H9 (cell line): ENCODE data around the gene ZNF521. TPM values are rescaled to one million over a fixed set of nuclear protein-coding genes. Genes with fewer than 3 reads are reported as not detected.

ENCODE experiments used
- DNase-seq: peaks from one replicate; pipeline ENCODE4 v3.0.0-alpha.2; 2017
- H2AFZ ChIP-seq: one replicate; pipeline ENCODE4 v1.6.1; 2013; ENCODE audit warnings: mild to moderate bottlenecking, low read length, control low read depth, moderate library complexity
- H2AK5ac ChIP-seq: 2 replicates; pipeline ENCODE4 v1.6.1; 2013; ENCODE audit warnings: low read length, control low read depth, mixed read lengths; ENCODE audit not compliant: insufficient read length
- H2BK120ac ChIP-seq: one replicate; pipeline ENCODE4 v1.6.1; 2013; ENCODE audit warnings: low read depth, mild to moderate bottlenecking, low read length, control low read depth, inconsistent platforms; ENCODE audit not compliant: poor library complexity, severe bottlenecking
- H2BK12ac ChIP-seq: 2 replicates; pipeline ENCODE4 v1.6.1; 2013; ENCODE audit warnings: low read length, control low read depth, mixed read lengths, low read depth; ENCODE audit not compliant: insufficient read length
- H2BK15ac ChIP-seq: 2 replicates; pipeline ENCODE4 v1.6.1; 2013; ENCODE audit warnings: low read depth, low read length, control low read depth
- H2BK20ac ChIP-seq: one replicate; pipeline ENCODE4 v1.6.1; 2013; ENCODE audit warnings: low read depth, mild to moderate bottlenecking, low read length, control low read depth, inconsistent platforms; ENCODE audit not compliant: poor library complexity, severe bottlenecking
- H2BK5ac ChIP-seq: 2 replicates; pipeline ENCODE4 v1.6.1; 2013; ENCODE audit warnings: low read length, control low read depth, mixed read lengths; ENCODE audit not compliant: insufficient read length
- H3K14ac ChIP-seq: 2 replicates; pipeline ENCODE4 v1.6.1; 2013; ENCODE audit warnings: low read length, control low read depth; ENCODE audit not compliant: insufficient read depth
- H3K18ac ChIP-seq: 2 replicates; pipeline ENCODE4 v1.6.1; 2013; ENCODE audit warnings: low read depth, mild to moderate bottlenecking, mixed read lengths, low read length, control low read depth; ENCODE audit not compliant: insufficient read length
- H3K23ac ChIP-seq: 2 replicates; pipeline ENCODE4 v1.6.1; 2013; ENCODE audit warnings: low read length, control low read depth, mixed read lengths, low read depth; ENCODE audit not compliant: insufficient read length
- H3K23me2 ChIP-seq: 2 replicates; pipeline ENCODE4 v1.6.1; 2013; ENCODE audit warnings: low read depth, mild to moderate bottlenecking, mixed read lengths, low read length, control low read depth; ENCODE audit not compliant: insufficient read length, poor library complexity, severe bottlenecking
- H3K27ac ChIP-seq: 2 replicates; pipeline ENCODE4 v1.5.1; 2013; ENCODE audit warnings: low read length, control low read depth, mixed read lengths, low read depth; ENCODE audit not compliant: insufficient read length
- H3K27me3 ChIP-seq: 2 replicates; pipeline ENCODE4 v1.6.1; 2013; ENCODE audit warnings: low read length, control low read depth, inconsistent platforms; ENCODE audit not compliant: insufficient read depth
- H3K4ac ChIP-seq: 2 replicates; pipeline ENCODE4 v1.6.1; 2013; ENCODE audit warnings: low read depth, mild to moderate bottlenecking, control low read depth, inconsistent platforms, low read length, moderate library complexity
- H3K4me1 ChIP-seq: 2 replicates; pipeline ENCODE4 v1.6.1; 2013; ENCODE audit warnings: low read length, control low read depth, inconsistent platforms; ENCODE audit not compliant: insufficient read depth
- H3K4me2 ChIP-seq: 2 replicates; pipeline ENCODE4 v1.6.1; 2013; ENCODE audit warnings: low read length, control low read depth, mixed read lengths; ENCODE audit not compliant: insufficient read length, insufficient read depth
- H3K56ac ChIP-seq: 2 replicates; pipeline ENCODE4 v1.6.1; 2013; ENCODE audit warnings: low read depth, mild to moderate bottlenecking, mixed read lengths, low read length, control low read depth; ENCODE audit not compliant: insufficient read length
- H3K79me1 ChIP-seq: 2 replicates; pipeline ENCODE4 v1.6.1; 2013; ENCODE audit warnings: low read depth, mild to moderate bottlenecking, moderate library complexity, low read length, control low read depth, inconsistent platforms; ENCODE audit not compliant: insufficient read depth, poor library complexity, severe bottlenecking
- H3K79me2 ChIP-seq: 2 replicates; pipeline ENCODE4 v1.6.1; 2013; ENCODE audit warnings: low read length, control low read depth, inconsistent platforms; ENCODE audit not compliant: insufficient read depth
- H3K9ac ChIP-seq: 2 replicates; pipeline ENCODE4 v1.6.1; 2013; ENCODE audit warnings: low read length, control low read depth, mixed read lengths; ENCODE audit not compliant: insufficient read length; ENCODE audit errors: extremely low read depth
- H3K9me3 ChIP-seq: one replicate; pipeline ENCODE4 v1.6.1; 2013; ENCODE audit warnings: low read depth, low read length, inconsistent platforms; ENCODE audit not compliant: control insufficient read depth
- H3T11ph ChIP-seq: one replicate; pipeline ENCODE4 v1.6.1; 2013; ENCODE audit warnings: mild to moderate bottlenecking, low read length, control low read depth, inconsistent platforms
- H4K20me1 ChIP-seq: one replicate; pipeline ENCODE4 v1.6.1; 2013; ENCODE audit not compliant: control insufficient read depth, insufficient read length, insufficient read depth
- H4K5ac ChIP-seq: 2 replicates; pipeline ENCODE4 v1.6.1; 2013; ENCODE audit warnings: low read depth, mild to moderate bottlenecking, mixed read lengths, low read length, control low read depth; ENCODE audit not compliant: insufficient read length
- H4K8ac ChIP-seq: replicated peaks from 2 replicates; pipeline ENCODE4 v1.6.1; 2013; ENCODE audit warnings: low read length, control low read depth, mixed read lengths, low read depth; ENCODE audit not compliant: insufficient read length
- H4K91ac ChIP-seq: 2 replicates; pipeline ENCODE4 v1.6.1; 2013; ENCODE audit warnings: low read depth, mild to moderate bottlenecking, moderate library complexity, mixed read lengths, low read length, control low read depth; ENCODE audit not compliant: insufficient read length
- H3K27ac Mint-ChIP-seq, 3 experiments: 2 replicates in 2 of 3; 3 replicates in 1 of 3; pipeline ENCODE4 v1.8.0; 2020 to 2021; ENCODE audit warnings: mixed read lengths in 3 of 3, mild to moderate bottlenecking in 1 of 3, moderate library complexity in 1 of 3
- H3K27me3 Mint-ChIP-seq: 2 replicates; pipeline ENCODE4 v1.8.0; 2021; ENCODE audit warnings: low read depth, mild to moderate bottlenecking, moderate library complexity, mixed read lengths
- H3K36me3 Mint-ChIP-seq, 3 experiments: 2 replicates in 2 of 3; 3 replicates in 1 of 3; pipeline ENCODE4 v1.8.0; 2020 to 2021; ENCODE audit warnings: low read depth in 3 of 3, mixed read lengths in 3 of 3; ENCODE audit not compliant: insufficient read depth in 1 of 3
- H3K4me1 Mint-ChIP-seq, 2 experiments: 2 replicates each; pipeline ENCODE4 v1.8.0; 2020; ENCODE audit warnings: mixed read lengths in 2 of 2
- H3K4me3 Mint-ChIP-seq, 2 experiments: 2 replicates in 1 of 2; 3 replicates in 1 of 2; pipeline ENCODE4 v1.8.0; 2020 to 2021; ENCODE audit warnings: mild to moderate bottlenecking in 2 of 2, mixed read lengths in 2 of 2, moderate library complexity in 1 of 2
- H3K9me3 Mint-ChIP-seq, 2 experiments: 2 replicates in 1 of 2; 3 replicates in 1 of 2; pipeline ENCODE4 v1.8.0; 2020; ENCODE audit warnings: mild to moderate bottlenecking in 2 of 2, mixed read lengths in 2 of 2, moderate library complexity in 1 of 2
- WGBS: extraction: QIAGEN DNeasy Blood & Tissue Kit; methylation state at CpG from one replicate; pipeline ENCODE4 v1.1.7; 2013; ENCODE audit warnings: missing lambda C conversion rate, low lambda C conversion rate, mixed read lengths; ENCODE audit not compliant: insufficient read length; ENCODE audit errors: extremely low coverage; 5-methylcytosine and 5-hydroxymethylcytosine counted together
- total RNA-seq: library from RNA; stranded (reverse); gene quantifications from 2 replicates; pipeline ENCODE4 v1.2.1, GENCODE V29; 2021
- TF ChIP-seq, protein P1 (sequence below): fragments of 200-600 bp; sonication (generic); conservative IDR thresholded peaks from 3 replicates; pipeline ENCODE4 v1.8.0; 2021; ENCODE audit warnings: antibody characterized with exemption, mild to moderate bottlenecking

The ZNF521 gene
- total RNA-seq, 1 experiment from 2014 or later = 3.3 TPM

DNA sequence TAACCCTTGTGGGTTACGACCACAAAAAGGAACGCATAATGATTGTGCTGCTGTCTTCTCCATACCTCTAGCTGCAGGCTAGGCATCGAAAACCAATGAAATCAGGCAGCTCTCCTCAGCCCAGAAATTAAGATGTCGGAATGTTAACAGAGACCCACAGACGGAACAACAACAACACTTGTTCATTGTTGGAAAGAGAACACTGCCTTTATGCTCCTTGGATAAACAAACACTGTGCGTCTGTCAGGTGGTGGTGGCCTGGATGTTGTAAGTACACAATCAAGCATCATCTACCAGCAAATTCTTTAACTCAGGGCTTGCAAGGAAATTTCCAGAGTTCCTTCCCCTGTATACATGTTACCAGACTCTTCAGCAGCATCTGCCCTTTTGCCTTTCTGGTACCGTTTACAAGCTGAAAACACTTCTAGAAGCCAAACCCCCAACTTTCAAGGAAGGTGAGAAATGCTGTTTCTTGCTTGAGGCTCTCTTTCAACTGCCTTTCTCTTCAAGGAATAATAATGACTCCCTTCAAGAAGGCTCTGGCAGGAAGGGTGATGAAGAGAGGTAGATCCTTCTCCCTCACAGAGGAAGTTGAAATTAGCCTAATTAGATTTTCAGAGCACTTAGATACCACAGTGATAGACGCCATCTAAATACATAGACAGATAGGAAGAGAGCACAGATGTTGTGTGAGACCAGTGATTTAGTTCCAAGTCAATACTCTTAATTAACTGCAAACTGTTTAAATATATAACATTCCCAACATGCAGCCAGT is 332.7 kb downstream of the ZNF521 start:
- Mint-ChIP-seq H3K27me3 (peaks cover 3% of the 10 kb centered on the region), H3K4me3 (no peak overlapping the region), H3K27ac (no peak overlapping the region), H3K4me1 (no peaks in the 10 kb centered on the region), H3K36me3 (no peaks in the 10 kb centered on the region), H3K9me3 (peaks cover 0 to 2% of the 10 kb centered on the region in 2 experiments; a peak in 2 of 5 replicates)
- no peak overlapping the region for H3K4me2 ChIP-seq
- H3K23ac ChIP-seq = no peak overlapping the region
- no CpG with 5 or more reads among the region's 8 CpGs for WGBS
- H2BK12ac ChIP-seq = no peak overlapping the region
- TF ChIP-seq, protein P1, sequence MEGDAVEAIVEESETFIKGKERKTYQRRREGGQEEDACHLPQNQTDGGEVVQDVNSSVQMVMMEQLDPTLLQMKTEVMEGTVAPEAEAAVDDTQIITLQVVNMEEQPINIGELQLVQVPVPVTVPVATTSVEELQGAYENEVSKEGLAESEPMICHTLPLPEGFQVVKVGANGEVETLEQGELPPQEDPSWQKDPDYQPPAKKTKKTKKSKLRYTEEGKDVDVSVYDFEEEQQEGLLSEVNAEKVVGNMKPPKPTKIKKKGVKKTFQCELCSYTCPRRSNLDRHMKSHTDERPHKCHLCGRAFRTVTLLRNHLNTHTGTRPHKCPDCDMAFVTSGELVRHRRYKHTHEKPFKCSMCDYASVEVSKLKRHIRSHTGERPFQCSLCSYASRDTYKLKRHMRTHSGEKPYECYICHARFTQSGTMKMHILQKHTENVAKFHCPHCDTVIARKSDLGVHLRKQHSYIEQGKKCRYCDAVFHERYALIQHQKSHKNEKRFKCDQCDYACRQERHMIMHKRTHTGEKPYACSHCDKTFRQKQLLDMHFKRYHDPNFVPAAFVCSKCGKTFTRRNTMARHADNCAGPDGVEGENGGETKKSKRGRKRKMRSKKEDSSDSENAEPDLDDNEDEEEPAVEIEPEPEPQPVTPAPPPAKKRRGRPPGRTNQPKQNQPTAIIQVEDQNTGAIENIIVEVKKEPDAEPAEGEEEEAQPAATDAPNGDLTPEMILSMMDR = no peak
- H3K79me2 ChIP-seq = no peaks in the 10 kb centered on the region
- no peak overlapping the region for H3K14ac ChIP-seq
- no peak overlapping the region for H3K56ac ChIP-seq
- no peaks in the 10 kb centered on the region for H3K4me1 ChIP-seq
- H3T11ph ChIP-seq = no peak overlapping the region
- H4K91ac ChIP-seq = no peak overlapping the region
- H3K18ac ChIP-seq = no peak overlapping the region
- H2BK120ac ChIP-seq = no peak overlapping the region
- no peak overlapping the region for H3K4ac ChIP-seq
- H3K9me3 ChIP-seq = no peaks in the 10 kb centered on the region
- no peak overlapping the region for H2BK5ac ChIP-seq
- DNase-seq = no peak
- no peaks in the 10 kb centered on the region for H3K27me3 ChIP-seq
- H2AK5ac ChIP-seq = no peak overlapping the region
- H2AFZ ChIP-seq = no peak overlapping the region
- no peak overlapping the region for H4K5ac ChIP-seq
- H3K27ac ChIP-seq = no peak overlapping the region
- H3K9ac ChIP-seq = no peak overlapping the region
- H4K8ac ChIP-seq = no peak overlapping the region
- H2BK15ac ChIP-seq = no peak overlapping the region
- no peak overlapping the region for H2BK20ac ChIP-seq
- no peaks in the 10 kb centered on the region for H4K20me1 ChIP-seq
- H3K79me1 ChIP-seq = no peaks in the 10 kb centered on the region
- H3K23me2 ChIP-seq = no peaks in the 10 kb centered on the region
